Heart left ventricle (tissue), 13 donors: Measurements from ENCODE around the gene C1orf105.

Experiments used
- CTCF ChIP-seq, 12 donors: fragments of 200-600 bp; sonication (generic) in 4 of 12; IDR thresholded peaks; one replicate each; pipeline versions ENCODE4 v1.5.0 to v1.8.0; 2018 to 2022; ENCODE audit warnings: antibody characterized with exemption in 12 of 12, mild to moderate bottlenecking in 5 of 12
- POLR2A ChIP-seq, 2 donors: fragments of 450-650 bp; IDR thresholded peaks; one replicate each; pipeline ENCODE4 v1.6.1; 2017; ENCODE audit warnings: antibody characterized with exemption in 2 of 2, mild to moderate bottlenecking in 2 of 2, moderate library complexity in 2 of 2
- donor health status: ischemic (EF 13 %, LVEDD 7.1; RV severe dilation, severe dysfunction).
- donor health status: DM: no; HTN: yes; CAD: no.
- donor health status: DM: no; HTN: no; CAD: no.
- donor health status: ischemic (EF 25% LVEDD 6.9; RV normal size, moderate dysfunction).
- donor health status: ischemic (EF 25% LVEDD 5.7; RV mildly dilated, moderate dysfunction).
- donor health status: ischemic (EF 35%, LVEDD 5.7; RV mildly dilated, moderate dysfunction).
- donor health status: nonischemic (EF 11% LVEDD 7.7; RV severe dilation, severe dysfunction).
- donor health status: DM: yes; HTN: yes; CAD: no.
- donor health status: PGD.
- donor health status: ischemic (EF 29% LVEDD 5.4; RV normal size, mild dysfunction).
- donor health status: nonischemic (EF 23%, LVEDD 6.1; RV moderate dilation, normal function).

- no peak for TF ChIP-seq POLR2A (IDR thresholded peaks at IDR 0.05)
- no peak for TF ChIP-seq CTCF (IDR thresholded peaks at IDR 0.05)
These were observed 58.0 kb downstream of the C1orf105 start for GRCh38 chr1:172478485-172478884.
